B cell (primary cell): ENCODE data around the gene DAW1. TPM values are rescaled to one million over a fixed set of nuclear protein-coding genes. Genes with fewer than 3 reads are reported as not detected.
A peak's percentile ranks its signal among the peaks of the same experiment; 100 is the strongest.

Experiments
- ATAC-seq: fragments of 200-7000 bp; cut with Tn5 transposase; one replicate; pipeline ENCODE4 v1.10.0; 2021; ENCODE audit warnings: low read depth, mild to moderate bottlenecking, moderate number of reproducible peaks, moderate library complexity
- CTCF ChIA-PET: fragments of 350-600 bp; sonication (Branson Sonifier 250); formaldehyde crosslinking; loops from one replicate; lab custom pipeline; 2021; ENCODE audit warnings: antibody characterized with exemption, inconsistent platforms; lab: Charles Lee
- POLR2A ChIA-PET: fragments of 350-600 bp; sonication (Branson Sonifier 250); formaldehyde crosslinking; loops from one replicate; lab custom pipeline; 2021; ENCODE audit warnings: antibody characterized with exemption; lab: Charles Lee
- DNase-seq: peaks from one replicate; pipeline ENCODE4 v3.0.0; 2013
- H2AFZ ChIP-seq: 2 replicates; pipeline ENCODE4 v1.6.1; 2012; ENCODE audit warnings: mild to moderate bottlenecking, low read depth, low read length; ENCODE audit not compliant: insufficient read depth, poor library complexity, severe bottlenecking
- H3K27ac ChIP-seq, 2 donors: 1 replicate in 1 of 2; 2 replicates in 1 of 2; pipeline ENCODE4 v1.5.1; 2012 to 2013; ENCODE audit warnings: low read length in 2 of 2, mild to moderate bottlenecking in 2 of 2, moderate library complexity in 1 of 2
- H3K27me3 ChIP-seq, 4 experiments: fragments of 200-600 bp in 1 of 4; sonication (generic) in 1 of 4; replicated peaks in 1 of 4; 1 replicate in 2 of 4; 2 replicates in 2 of 4; pipeline versions ENCODE4 v1.6.1 to v1.7.0; 2013 to 2016; ENCODE audit warnings: low read length in 3 of 4, mild to moderate bottlenecking in 2 of 4, mixed read lengths in 1 of 4, moderate library complexity in 1 of 4; ENCODE audit not compliant: insufficient read depth in 4 of 4, control insufficient read depth in 3 of 4; ENCODE audit errors: control extremely low read depth in 1 of 4
- H3K36me3 ChIP-seq, 2 experiments: replicated peaks in 1 of 2; 1 replicate in 1 of 2; 2 replicates in 1 of 2; pipeline versions ENCODE4 v1.6.1 to v1.7.1; 2013; ENCODE audit warnings: low read length in 1 of 2; ENCODE audit not compliant: insufficient read depth in 2 of 2, control insufficient read depth in 1 of 2; ENCODE audit errors: control extremely low read depth in 1 of 2, extremely low read depth in 1 of 2
- H3K4me1 ChIP-seq, 2 donors: fragments of 200-600 bp in 1 of 2; sonication (generic) in 1 of 2; 1 replicate in 1 of 2; 2 replicates in 1 of 2; pipeline versions ENCODE4 v1.5.1 to v1.6.1; 2013 to 2017; ENCODE audit warnings: low read length in 2 of 2; ENCODE audit not compliant: control insufficient read depth in 2 of 2, insufficient read depth in 2 of 2
- H3K4me2 ChIP-seq: replicated peaks from 2 replicates; pipeline ENCODE3; 2012; ENCODE audit warnings: mild to moderate bottlenecking, low read depth, low read length; ENCODE audit not compliant: poor library complexity, severe bottlenecking
- H3K4me3 ChIP-seq, 5 experiments: fragments of 200-600 bp in 1 of 5; sonication (generic) in 1 of 5; 1 replicate in 3 of 5; 2 replicates in 2 of 5; pipeline versions ENCODE4 v1.5.1 to v1.7.0; 2011 to 2016; ENCODE audit warnings: low read length in 4 of 5, mild to moderate bottlenecking in 4 of 5, low read depth in 2 of 5, control low read depth in 1 of 5, moderate library complexity in 1 of 5; ENCODE audit not compliant: insufficient read depth in 1 of 5; ENCODE audit errors: control extremely low read depth in 1 of 5, extremely low read depth in 1 of 5
- H3K79me2 ChIP-seq: fragments of 200-600 bp; sonication (generic); one replicate; pipeline ENCODE4 v1.6.0; 2016; ENCODE audit warnings: low read length; ENCODE audit not compliant: control insufficient read depth, insufficient read depth
- H3K9ac ChIP-seq: fragments of 200-600 bp; sonication (generic); 2 replicates; pipeline ENCODE4 v1.6.1; 2017; ENCODE audit warnings: mild to moderate bottlenecking, low read length, moderate library complexity
- H3K9me3 ChIP-seq, 3 donors: one replicate each; pipeline versions ENCODE4 v1.6.1 to v1.7.1; 2013; ENCODE audit warnings: low read length in 2 of 3; ENCODE audit not compliant: control insufficient read depth in 2 of 3, insufficient read depth in 1 of 3; ENCODE audit errors: control extremely low read depth in 1 of 3
- H4K20me1 ChIP-seq: 2 replicates; pipeline ENCODE4 v1.6.0; 2012; ENCODE audit warnings: mild to moderate bottlenecking, low read length; ENCODE audit not compliant: insufficient read depth, control insufficient read depth, poor library complexity, severe bottlenecking
- H3K27ac Mint-ChIP-seq: one replicate; pipeline ENCODE4 v1.8.0; 2021; ENCODE audit warnings: mixed read lengths
- H3K27me3 Mint-ChIP-seq: one replicate; pipeline ENCODE4 v1.8.0; 2021; ENCODE audit warnings: mixed read lengths
- H3K4me1 Mint-ChIP-seq: one replicate; pipeline ENCODE4 v1.8.0; 2021; ENCODE audit warnings: mixed read lengths
- H3K4me3 Mint-ChIP-seq: one replicate; pipeline ENCODE4 v1.8.0; 2021; ENCODE audit warnings: mixed read lengths
- H3K9me3 Mint-ChIP-seq: one replicate; pipeline ENCODE4 v1.8.0; 2022; ENCODE audit warnings: mixed read lengths; ENCODE audit not compliant: insufficient read depth
- CTCF ChIP-seq: fragments of 200-600 bp; IDR thresholded peaks from one replicate; pipeline ENCODE4 v1.8.0; 2022; ENCODE audit warnings: antibody characterized with exemption, mild to moderate bottlenecking
- EZH2 ChIP-seq: IDR thresholded peaks from 2 replicates; pipeline ENCODE4 v1.6.1; 2012; ENCODE audit warnings: borderline replicate concordance, low read depth, mild to moderate bottlenecking, moderate library complexity, low read length; ENCODE audit not compliant: insufficient read depth, poor library complexity, severe bottlenecking
- WGBS: methylation state at CpG from one replicate; pipeline ENCODE4 v1.1.5; 2013; ENCODE audit warnings: missing lambda C conversion rate; ENCODE audit not compliant: insufficient coverage; 5-methylcytosine and 5-hydroxymethylcytosine counted together
- intact Hi-C: fragments of 100-400 bp; cut with micrococcal nuclease; formaldehyde crosslinking; loops from one replicate; pipeline ENCODE4 v1.10.0; 2022
- polyA minus RNA-seq: library from RNA; depleted of rRNA, polyadenylated mRNA; stranded (reverse); fragments of >200 nt; gene quantifications from 2 replicates; pipeline ENCODE4 v1.2.3, GENCODE V29; 2012
- polyA plus RNA-seq: library from polyadenylated mRNA; depleted of rRNA; stranded (reverse); fragments of >200 nt; gene quantifications from 2 replicates; pipeline ENCODE4 v1.2.3, GENCODE V29; 2012
- total RNA-seq, 2 donors: library from RNA; stranded (reverse); fragments of 120-200 nt in 1 of 2; gene quantifications; 1 replicate in 1 of 2; 2 replicates in 1 of 2; pipeline versions ENCODE4 v1.2.3 to v1.2.4, GENCODE V29; 2013 to 2022

DAW1 gene
- not detected in 2 replicates for total RNA-seq
- total RNA-seq (2013) = not detected
- not detected in 2 replicates for polyA plus RNA-seq
- polyA minus RNA-seq = not detected in 2 replicates

GRCh38 chr2:227871375-227871791, at the start of gene DAW1:
Gene DAW1 (plus strand): TSS chr2:227871631. CDS start chr2:227871690, 59 bp downstream.
- TF ChIP-seq EZH2 (no peak), CTCF (no peak)
- Mint-ChIP-seq H3K4me1 (no peaks in the 10 kb centered on the region), H3K9me3 (no peaks in the 10 kb centered on the region), H3K27ac (no peak within 1 kb of the TSS), H3K4me3 (no peak within 1 kb of the TSS), H3K27me3 (peaks cover 43% of the 10 kb centered on the region)
- DNase-seq = peak; percentile 62
- intact Hi-C loops = no loop called here
- Histone ChIP-seq H3K9me3 (no peaks in the 10 kb centered on the region), H3K4me3 (peak within 1 kb of the TSS in 2 of 5 experiments; percentile 13 to 44), H3K4me1 (peaks cover 0 to 8% of the 10 kb centered on the region in 2 donors), H3K27me3 (peaks cover 0 to 24% (median 12%) of the 10 kb centered on the region in 4 experiments), H4K20me1 (no peaks in the 10 kb centered on the region), H3K4me2 (peak within 1 kb of the TSS; percentile 63), H3K9ac (peak within 1 kb of the TSS; percentile 51), H3K79me2 (no peaks in the 10 kb centered on the region), H2AFZ (peak within 1 kb of the TSS; percentile 49), H3K27ac (no peak within 1 kb of the TSS), H3K36me3 (no peaks in the 10 kb centered on the region)
- 6% methylated on average over 34 of the region's 34 CpGs for WGBS
- CTCF ChIA-PET = interaction anchor here (1.3 kb wide), 1 partner anchor 9 kb away, joined by 6 read pairs; no protein-coding TSS in a partner anchor
- peak; percentile 10 for ATAC-seq
- POLR2A ChIA-PET = no interaction called here

GRCh38 chr2:227822416-227823003, 48.9 kb upstream of the DAW1 start:
- H3K4me3 ChIP-seq = no peak overlapping the region
- no peaks in the 10 kb centered on the region for H3K79me2 ChIP-seq
- POLR2A ChIA-PET = no interaction called here
- no peaks in the 10 kb centered on the region for H3K4me1 Mint-ChIP-seq
- DNase-seq (no peak), ATAC-seq (no peak)
- no peaks in the 10 kb centered on the region for H3K36me3 ChIP-seq
- H4K20me1 ChIP-seq = no peaks in the 10 kb centered on the region
- WGBS = no CpG with 5 or more reads among the region's 2 CpGs
- no peak for TF ChIP-seq CTCF
- no peak for TF ChIP-seq EZH2
- H3K9me3 Mint-ChIP-seq = no peaks in the 10 kb centered on the region
- no peak overlapping the region for H3K4me3 Mint-ChIP-seq
- H3K27ac ChIP-seq = no peak overlapping the region
- CTCF ChIA-PET = no interaction called here
- H3K4me1 ChIP-seq = no peaks in the 10 kb centered on the region
- H3K27ac Mint-ChIP-seq = no peak overlapping the region
- H3K4me2 ChIP-seq = no peak overlapping the region
- no peak overlapping the region for H3K9ac ChIP-seq
- H3K27me3 ChIP-seq = no peaks in the 10 kb centered on the region
- intact Hi-C loops = no loop called here
- no peak overlapping the region for H2AFZ ChIP-seq
- peaks cover 26% of the 10 kb centered on the region for H3K27me3 Mint-ChIP-seq
- peaks cover 0 to 3% (median 0%) of the 10 kb centered on the region in 3 donors for H3K9me3 ChIP-seq
